GM12891 (cell line): ENCODE results near the gene OVCA2.
A peak's percentile ranks its signal among the peaks of the same experiment; 100 is the strongest.

Experiments used
- PAX5 ChIP-seq: IDR thresholded peaks from 2 replicates; pipeline ENCODE4 v1.6.1; 2011; ENCODE audit warnings: low read length, moderate library complexity, mild to moderate bottlenecking; ENCODE audit not compliant: insufficient read depth, severe bottlenecking
- POLR2A ChIP-seq: IDR thresholded peaks from 2 replicates; pipeline ENCODE4 v1.6.1; 2011; ENCODE audit warnings: low read depth, low read length, control low read depth
- POLR2AphosphoS5 ChIP-seq: IDR thresholded peaks from 2 replicates; pipeline ENCODE4 v1.6.1; 2011; ENCODE audit warnings: low read depth, low read length, control low read depth
- SPI1 ChIP-seq: IDR thresholded peaks from 2 replicates; pipeline ENCODE4 v1.6.1; 2011; ENCODE audit warnings: low read depth, low read length, control low read depth
- TAF1 ChIP-seq: IDR thresholded peaks from 2 replicates; pipeline ENCODE4 v1.6.1; 2011; ENCODE audit warnings: low read depth, low read length, control low read depth

DNA sequence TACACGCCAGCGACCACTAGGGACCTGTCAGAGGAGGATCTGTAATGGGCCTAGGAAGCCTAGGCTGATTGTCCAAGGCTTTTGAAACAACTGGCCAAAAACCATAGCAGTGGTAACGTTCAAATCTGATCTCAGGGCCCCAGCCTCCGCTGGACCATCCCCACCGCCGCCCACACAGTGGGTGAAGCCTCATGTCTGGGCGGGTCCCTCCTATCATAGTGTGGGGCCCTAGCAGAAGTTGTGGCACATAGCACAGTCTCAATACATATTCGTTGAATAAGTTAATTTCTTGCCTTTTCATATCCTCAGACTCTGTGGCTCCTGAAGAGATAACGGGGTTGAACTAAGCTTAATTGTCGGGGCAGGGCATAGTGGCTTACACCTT lies 11.1 kb upstream of the OVCA2 start:
- TF ChIP-seq POLR2A (peak; percentile 18; the same call in 1 of the 2 replicates), TAF1 (no peak), SPI1 (0 out of 2 replicates have a peak, but pooled peaks have one; percentile 35), POLR2AphosphoS5 (no peak), PAX5 (no peak)
